Esophagus squamous epithelium (tissue), 5 donors: ENCODE data around the gene MAD1L1. TPM values are rescaled to one million over a fixed set of nuclear protein-coding genes. Genes with fewer than 3 reads are reported as not detected.

Experiments
- DNase-seq: peaks from one replicate; lab custom pipeline; 2025; lab: John Stamatoyannopoulos, UW
- H3K27ac ChIP-seq, 4 donors: fragments of 200-600 bp; sonication (generic); one replicate each; pipeline ENCODE4 v1.5.1; 2016 to 2019; ENCODE audit warnings: mild to moderate bottlenecking in 1 of 4
- H3K27me3 ChIP-seq, 4 donors: fragments of 200-600 bp; sonication (generic); 1 replicate in 3 of 4; 2 replicates in 1 of 4; pipeline versions ENCODE4 v1.5.1 to v1.6.0; 2017 to 2021; ENCODE audit warnings: antibody characterized with exemption in 1 of 4
- H3K36me3 ChIP-seq, 3 donors: fragments of 200-600 bp; sonication (generic); one replicate each; pipeline ENCODE4 v1.5.1; 2016 to 2019
- H3K4me1 ChIP-seq, 3 donors: fragments of 200-600 bp; sonication (generic); one replicate each; pipeline ENCODE4 v1.5.1; 2017 to 2019
- H3K4me3 ChIP-seq, 4 donors: fragments of 200-600 bp; sonication (generic); 1 replicate in 3 of 4; 2 replicates in 1 of 4; pipeline ENCODE4 v1.5.1; 2016 to 2019; ENCODE audit warnings: mild to moderate bottlenecking in 2 of 4, moderate library complexity in 1 of 4
- H3K9me3 ChIP-seq, 3 donors: fragments of 200-600 bp; sonication (generic); one replicate each; pipeline ENCODE4 v1.5.1; 2016 to 2019
- POLR2A ChIP-seq, 4 donors: fragments of 450-650 bp; IDR thresholded peaks; one replicate each; pipeline ENCODE4 v1.6.1; 2017; ENCODE audit warnings: antibody characterized with exemption in 4 of 4, mild to moderate bottlenecking in 4 of 4, moderate library complexity in 3 of 4
- WGBS, 2 donors: methylation state at CpG; one replicate each; pipeline ENCODE4 v1.1.5; 2018; 5-methylcytosine and 5-hydroxymethylcytosine counted together
- intact Hi-C: fragments of 100-400 bp; cut with DNase I; formaldehyde crosslinking; loops from one replicate; pipeline ENCODE4 v1.15.0; 2022
- total RNA-seq, 4 donors: library from RNA; depleted of rRNA; stranded (reverse); fragments of >200 nt; gene quantifications; one replicate each; pipeline ENCODE4 v1.1.0, GENCODE V29; 2016
- TF ChIP-seq, protein P1 (sequence below), 6 experiments: fragments of 450-650 bp in 4 of 6; fragments of 200-600 bp in 2 of 6; sonication (generic) in 2 of 6; IDR thresholded peaks; one replicate each; pipeline ENCODE4 v1.5.1; 2016 to 2019; ENCODE audit warnings: antibody characterized with exemption in 6 of 6, mild to moderate bottlenecking in 4 of 6, moderate library complexity in 4 of 6
- donor health status: DM: yes; HTN: yes; CAD: no.

Gene MAD1L1
- total RNA-seq, 4 donors from 2014 or later: 16.6 to 40.4 (median 30.2) TPM

DNA sequence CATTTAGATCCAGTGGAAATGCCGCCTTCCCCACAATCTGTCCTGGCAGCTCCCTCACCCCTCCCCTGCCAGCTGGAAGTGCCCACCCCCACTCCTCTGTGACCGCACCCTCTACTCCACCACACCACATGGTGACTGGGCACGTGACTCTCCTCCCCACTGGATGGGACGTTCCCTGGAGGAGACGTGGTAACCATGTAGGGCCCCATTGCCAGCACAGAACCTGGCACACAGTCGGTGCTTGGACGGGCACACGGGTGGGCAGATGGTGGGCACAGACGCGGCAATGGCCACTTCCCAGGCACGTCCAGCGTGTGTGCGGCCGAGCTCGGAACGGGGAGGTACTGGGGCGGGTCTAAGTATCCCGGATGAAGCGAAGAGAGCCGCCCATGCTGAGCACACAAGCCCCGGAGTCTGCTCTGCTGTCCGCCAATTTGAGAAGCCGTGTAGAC lies 245.6 kb downstream of the MAD1L1 start:
- no peaks in the 10 kb centered on the region for H3K9me3 ChIP-seq
- WGBS, 2 donors: 90 to 100% methylated on average over 3 to 4 of the region's 23 CpGs

DNA sequence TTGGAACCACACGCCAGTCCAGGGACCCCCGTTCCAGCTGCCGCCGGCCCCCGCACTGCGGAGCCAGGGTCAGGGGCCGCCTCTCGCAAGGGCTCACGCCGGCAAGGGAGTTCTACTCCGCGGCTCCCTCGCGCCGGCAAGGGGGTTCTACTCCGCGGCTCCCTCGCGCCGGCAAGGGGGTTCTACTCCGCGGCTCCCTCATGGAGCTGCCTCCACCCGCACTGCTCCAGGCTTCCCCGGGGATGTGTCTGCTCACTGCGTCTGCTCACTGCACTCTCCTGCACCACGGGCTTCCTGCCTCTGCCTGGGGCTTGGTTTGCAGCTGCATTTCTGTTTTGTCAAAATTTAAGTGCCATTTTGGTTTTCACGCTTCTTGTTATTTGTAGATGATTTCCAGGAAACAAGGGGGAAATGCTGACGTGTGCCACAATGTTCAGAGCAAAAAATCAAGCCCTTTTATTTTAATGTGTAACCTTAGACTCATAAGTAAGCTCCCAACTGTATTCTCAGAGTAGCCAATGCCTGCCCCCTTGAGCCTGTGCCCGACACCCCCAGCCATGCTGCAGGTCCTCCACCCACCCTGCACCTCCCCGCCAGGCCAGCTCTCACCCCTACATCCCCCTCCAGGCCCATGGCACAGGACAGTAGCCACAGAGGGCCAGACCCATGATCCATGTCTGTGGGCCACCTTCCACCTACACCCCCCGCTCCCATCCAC lies 246.2 kb downstream of the MAD1L1 start:
- no peak overlapping the region for H3K4me3 ChIP-seq
- no peak for TF ChIP-seq POLR2A (IDR thresholded peaks at IDR 0.05)
- TF ChIP-seq, protein P1, sequence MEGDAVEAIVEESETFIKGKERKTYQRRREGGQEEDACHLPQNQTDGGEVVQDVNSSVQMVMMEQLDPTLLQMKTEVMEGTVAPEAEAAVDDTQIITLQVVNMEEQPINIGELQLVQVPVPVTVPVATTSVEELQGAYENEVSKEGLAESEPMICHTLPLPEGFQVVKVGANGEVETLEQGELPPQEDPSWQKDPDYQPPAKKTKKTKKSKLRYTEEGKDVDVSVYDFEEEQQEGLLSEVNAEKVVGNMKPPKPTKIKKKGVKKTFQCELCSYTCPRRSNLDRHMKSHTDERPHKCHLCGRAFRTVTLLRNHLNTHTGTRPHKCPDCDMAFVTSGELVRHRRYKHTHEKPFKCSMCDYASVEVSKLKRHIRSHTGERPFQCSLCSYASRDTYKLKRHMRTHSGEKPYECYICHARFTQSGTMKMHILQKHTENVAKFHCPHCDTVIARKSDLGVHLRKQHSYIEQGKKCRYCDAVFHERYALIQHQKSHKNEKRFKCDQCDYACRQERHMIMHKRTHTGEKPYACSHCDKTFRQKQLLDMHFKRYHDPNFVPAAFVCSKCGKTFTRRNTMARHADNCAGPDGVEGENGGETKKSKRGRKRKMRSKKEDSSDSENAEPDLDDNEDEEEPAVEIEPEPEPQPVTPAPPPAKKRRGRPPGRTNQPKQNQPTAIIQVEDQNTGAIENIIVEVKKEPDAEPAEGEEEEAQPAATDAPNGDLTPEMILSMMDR (IDR thresholded peaks at IDR 0.05): no peak
- H3K36me3 ChIP-seq: no peaks in the 10 kb centered on the region
- H3K27ac ChIP-seq: no peak overlapping the region
- DNase-seq: no peak
- no peaks in the 10 kb centered on the region for H3K4me1 ChIP-seq
- H3K27me3 ChIP-seq: no peaks in the 10 kb centered on the region
- H3K9me3 ChIP-seq: no peaks in the 10 kb centered on the region
- intact Hi-C loops: no loop called here
- WGBS, 2 donors: 90 to 94% methylated on average over 18 to 30 of the region's 31 CpGs

More for the DNA sequence above, 245.6 kb downstream of the MAD1L1 start:
- H3K36me3 ChIP-seq: no peaks in the 10 kb centered on the region
- intact Hi-C loops: no loop called here
- TF ChIP-seq POLR2A (IDR thresholded peaks at IDR 0.05): no peak
- TF ChIP-seq, protein P1 (IDR thresholded peaks at IDR 0.05): no peak
- DNase-seq: no peak
- H3K27ac ChIP-seq: no peak overlapping the region
- H3K27me3 ChIP-seq: no peaks in the 10 kb centered on the region
- no peak overlapping the region for H3K4me3 ChIP-seq
- no peaks in the 10 kb centered on the region for H3K4me1 ChIP-seq

DNA sequence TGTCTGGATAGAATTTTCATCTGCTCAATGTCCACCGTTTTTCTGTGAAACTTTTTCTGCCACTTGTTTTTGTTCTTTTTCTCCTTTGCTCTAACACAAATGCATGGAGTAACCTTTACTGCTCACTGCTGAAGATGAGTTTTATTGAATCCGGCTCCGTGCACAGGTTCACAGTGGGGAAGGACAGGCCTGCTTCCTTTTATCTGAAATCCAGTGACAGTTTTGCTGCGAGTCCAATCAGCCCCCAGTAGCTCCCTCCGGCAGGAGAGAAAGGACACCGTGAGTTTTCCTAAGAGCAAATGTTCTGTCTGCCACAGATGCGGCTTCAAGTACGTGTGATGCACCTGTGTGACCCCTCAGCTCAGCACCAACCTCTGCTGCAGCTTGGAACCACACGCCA lies 246.8 kb downstream of the MAD1L1 start:
- intact Hi-C loops: no loop called here
- WGBS, 2 donors: 95 to 96% methylated on average over 5 to 8 of the region's 9 CpGs
- no peak for DNase-seq
- TF ChIP-seq, protein P1 (IDR thresholded peaks at IDR 0.05): no peak
- TF ChIP-seq POLR2A (IDR thresholded peaks at IDR 0.05): no peak
- no peaks in the 10 kb centered on the region for H3K36me3 ChIP-seq
- H3K27ac ChIP-seq: no peak overlapping the region
- H3K4me3 ChIP-seq: no peak overlapping the region
- no peaks in the 10 kb centered on the region for H3K27me3 ChIP-seq
- no peaks in the 10 kb centered on the region for H3K9me3 ChIP-seq
- no peaks in the 10 kb centered on the region for H3K4me1 ChIP-seq

DNA sequence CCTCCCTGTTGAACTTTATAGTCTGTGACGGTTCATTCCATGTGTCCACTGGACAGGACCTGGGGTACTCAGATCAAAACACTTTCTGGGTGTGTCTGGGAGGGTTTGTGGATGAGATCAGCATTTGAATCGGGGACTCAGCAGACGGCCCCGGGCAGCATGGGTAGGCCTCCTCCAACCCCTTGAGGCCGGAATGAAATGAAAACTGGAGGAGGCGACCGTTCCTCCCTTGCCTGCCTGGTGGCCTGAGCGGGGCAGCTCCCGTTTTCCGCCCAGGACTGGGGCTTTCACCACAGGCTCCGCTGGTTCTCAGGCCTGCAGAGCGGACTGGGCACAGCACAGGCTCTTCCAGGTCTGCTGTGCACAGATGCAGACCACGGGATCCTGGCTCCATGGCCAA lies 247.7 kb downstream of the MAD1L1 start:
- TF ChIP-seq POLR2A (IDR thresholded peaks at IDR 0.05): no peak
- TF ChIP-seq, protein P1 (IDR thresholded peaks at IDR 0.05): no peak
- Histone ChIP-seq H3K4me3 (no peak overlapping the region), H3K27me3 (no peaks in the 10 kb centered on the region), H3K4me1 (peaks cover 0 to under 1% (median 0%) of the 10 kb centered on the region in 3 donors), H3K9me3 (no peaks in the 10 kb centered on the region), H3K27ac (no peak overlapping the region), H3K36me3 (peaks cover 0 to 1% (median 0%) of the 10 kb centered on the region in 3 donors)
- intact Hi-C loops: no loop called here
- no peak for DNase-seq
- 86% methylated on average over 4 to 5 of the region's 13 CpGs for WGBS, 2 donors

DNA sequence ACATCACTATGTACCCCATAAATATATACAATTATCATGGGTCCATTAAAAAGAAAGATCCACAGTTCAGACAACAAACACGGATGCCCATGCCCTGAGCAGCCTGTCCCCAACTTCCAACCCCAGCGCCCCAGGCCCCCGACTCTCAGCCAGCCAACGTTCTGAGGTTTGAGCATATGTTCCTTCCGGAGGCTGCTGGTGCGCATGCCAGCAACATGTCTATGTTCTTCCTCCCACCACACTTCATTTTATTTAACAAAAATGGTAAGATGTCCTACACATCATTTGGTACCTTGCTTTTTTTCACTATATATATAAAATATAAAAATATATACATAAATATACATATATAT lies 250.9 kb downstream of the MAD1L1 start:
- intact Hi-C loops: no loop called here
- no peaks in the 10 kb centered on the region for H3K27me3 ChIP-seq
- H3K4me3 ChIP-seq: no peak overlapping the region
- DNase-seq: no peak
- H3K4me1 ChIP-seq: peaks cover 0 to 7% (median 0%) of the 10 kb centered on the region in 3 donors
- no peak for TF ChIP-seq POLR2A (IDR thresholded peaks at IDR 0.05)
- TF ChIP-seq, protein P1 (IDR thresholded peaks at IDR 0.05): no peak
- 85 to 87% methylated on average over 6 of the region's 6 CpGs for WGBS, 2 donors
- no peaks in the 10 kb centered on the region for H3K9me3 ChIP-seq
- no peak overlapping the region for H3K27ac ChIP-seq
- peaks cover 0 to 25% (median 0%) of the 10 kb centered on the region in 3 donors for H3K36me3 ChIP-seq
